Liver (tissue), 9 donors: ENCODE results near the gene SLC25A38. TPM values are rescaled to one million over a fixed set of nuclear protein-coding genes. Genes with fewer than 3 reads are reported as not detected.

Source experiments
- DNase-seq: peaks from one replicate; pipeline ENCODE4 v3.0.0-alpha.2; 2017; ENCODE audit warnings: low spot score
- H3K27ac ChIP-seq, 2 donors: one replicate each; pipeline ENCODE4 v1.7.0; 2013; ENCODE audit warnings: inconsistent platforms in 2 of 2, low read length in 2 of 2, control low read depth in 1 of 2, low read depth in 1 of 2, mild to moderate bottlenecking in 1 of 2
- H3K27me3 ChIP-seq, 4 donors: one replicate each; pipeline versions ENCODE4 v1.6.1 to v1.7.0; 2013; ENCODE audit warnings: low read length in 3 of 4, inconsistent platforms in 1 of 4, mild to moderate bottlenecking in 1 of 4, moderate library complexity in 1 of 4; ENCODE audit not compliant: control insufficient read depth in 4 of 4, insufficient read depth in 4 of 4
- H3K36me3 ChIP-seq, 4 donors: one replicate each; pipeline versions ENCODE4 v1.6.1 to v1.7.0; 2013; ENCODE audit warnings: low read length in 3 of 4, mild to moderate bottlenecking in 3 of 4, low read depth in 1 of 4, moderate library complexity in 1 of 4; ENCODE audit not compliant: control insufficient read depth in 4 of 4, insufficient read depth in 3 of 4
- H3K4me1 ChIP-seq, 4 donors: one replicate each; pipeline versions ENCODE4 v1.6.1 to v1.7.0; 2013; ENCODE audit warnings: low read length in 3 of 4, mild to moderate bottlenecking in 3 of 4, moderate library complexity in 1 of 4; ENCODE audit not compliant: control insufficient read depth in 4 of 4, insufficient read depth in 4 of 4
- H3K4me3 ChIP-seq, 3 donors: one replicate each; pipeline versions ENCODE4 v1.6.1 to v1.7.0; 2013; ENCODE audit warnings: low read length in 3 of 3, control low read depth in 1 of 3, low read depth in 1 of 3, mild to moderate bottlenecking in 1 of 3
- H3K9ac ChIP-seq, 2 donors: one replicate each; pipeline ENCODE4 v1.7.0; 2013; ENCODE audit warnings: low read length in 2 of 2, mild to moderate bottlenecking in 2 of 2, moderate library complexity in 2 of 2, control low read depth in 1 of 2, low read depth in 1 of 2
- H3K9me3 ChIP-seq, 4 donors: one replicate each; pipeline versions ENCODE4 v1.6.1 to v1.7.0; 2013; ENCODE audit warnings: low read length in 3 of 4; ENCODE audit not compliant: control insufficient read depth in 4 of 4
- CTCF ChIP-seq: fragments of 150-350 bp; IDR thresholded peaks from 2 replicates; pipeline ENCODE4 v1.5.1; 2017; ENCODE audit warnings: improper control_type of control experiment, low read depth, low read length; ENCODE audit not compliant: missing input control
- EGR1 ChIP-seq, 2 donors: IDR thresholded peaks; 2 replicates each; pipeline ENCODE4 v1.6.1; 2016 to 2018; ENCODE audit warnings: antibody characterized with exemption in 2 of 2, low read depth in 2 of 2
- FOXA2 ChIP-seq: IDR thresholded peaks from 2 replicates; pipeline ENCODE4 v1.6.1; 2016; ENCODE audit warnings: antibody characterized with exemption
- HNF4A ChIP-seq, 2 donors: conservative IDR thresholded peaks; 2 replicates each; pipeline ENCODE4 v1.6.1; 2016; ENCODE audit warnings: antibody characterized with exemption in 2 of 2, mild to moderate bottlenecking in 2 of 2
- HNF4G ChIP-seq: IDR thresholded peaks from 2 replicates; pipeline ENCODE4 v1.6.1; 2016; ENCODE audit warnings: antibody characterized with exemption
- JUND ChIP-seq, 2 donors: IDR thresholded peaks; 2 replicates each; pipeline ENCODE4 v1.6.1; 2016; ENCODE audit warnings: antibody characterized with exemption in 2 of 2
- NR2F2 ChIP-seq: IDR thresholded peaks from 2 replicates; pipeline ENCODE4 v1.6.1; 2016; ENCODE audit warnings: antibody characterized with exemption
- RAD21 ChIP-seq, 2 donors: IDR thresholded peaks; 2 replicates each; pipeline ENCODE4 v1.6.1; 2016; ENCODE audit warnings: antibody characterized with exemption in 2 of 2, mild to moderate bottlenecking in 2 of 2
- REST ChIP-seq: IDR thresholded peaks from 2 replicates; pipeline ENCODE4 v1.6.1; 2016; ENCODE audit warnings: antibody characterized with exemption, mild to moderate bottlenecking
- RXRA ChIP-seq, 2 donors: IDR thresholded peaks; 2 replicates each; pipeline ENCODE4 v1.6.1; 2017 to 2018; ENCODE audit warnings: antibody characterized with exemption in 2 of 2, mild to moderate bottlenecking in 1 of 2
- SP1 ChIP-seq: IDR thresholded peaks from 2 replicates; pipeline ENCODE4 v1.6.1; 2018; ENCODE audit warnings: antibody characterized with exemption, mild to moderate bottlenecking
- TAF1 ChIP-seq: conservative IDR thresholded peaks from 2 replicates; pipeline ENCODE4 v1.6.1; 2016; ENCODE audit warnings: antibody characterized with exemption, mild to moderate bottlenecking
- WGBS: extraction: QIAGEN DNeasy Blood & Tissue Kit; methylation state at CpG from one replicate; pipeline ENCODE4 v1.1.7; 2013; 5-methylcytosine and 5-hydroxymethylcytosine counted together
- polyA plus RNA-seq, 2 donors: library from polyadenylated mRNA; stranded (reverse) in 1 of 2; unstranded in 1 of 2; fragments of 200-250 nt in 1 of 2; fragments of >200 nt in 1 of 2; fragmentation: Nextera tagmentation in 1 of 2; extraction: Ambion mirVana in 1 of 2; gene quantifications; one replicate each; pipeline versions ENCODE4 v1.2.1 to v1.2.3, GENCODE V29; 2013 to 2015
- total RNA-seq, 2 donors: library from RNA; depleted of rRNA; stranded (reverse); fragments of >200 nt; gene quantifications; one replicate each; pipeline ENCODE4 v1.2.3, GENCODE V29; 2014
- TF ChIP-seq, protein P1 (sequence below): IDR thresholded peaks from 2 replicates; pipeline ENCODE4 v1.6.1; 2016; ENCODE audit warnings: antibody characterized with exemption
- donor health status: healthy.
- donor health status: healthy.
- donor health status: healthy.
- donor health status: healthy.
- donor health status: healthy.

The SLC25A38 gene
- total and polyA plus RNA-seq, 4 donors = 19.8 to 44.4 (median 24.3) TPM

DNA sequence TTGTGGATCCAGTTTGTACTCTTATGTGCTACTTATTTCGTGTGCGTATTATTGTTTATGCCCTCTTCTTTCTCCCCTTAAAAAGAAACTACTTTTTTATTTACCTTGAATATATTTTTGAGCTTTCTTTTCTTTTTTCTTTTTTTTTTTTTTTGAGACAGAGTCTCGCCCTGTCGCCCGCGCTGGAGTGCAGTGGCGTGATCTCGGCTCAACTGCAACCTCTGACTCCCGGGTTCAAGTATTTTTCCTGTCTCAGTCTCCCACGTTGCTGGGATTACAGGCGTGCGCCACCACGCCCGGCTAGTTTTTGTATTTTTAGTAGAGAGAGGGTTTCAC is 1.5 kb downstream of the SLC25A38 start:
- no peaks in the 10 kb centered on the region for H3K27me3 ChIP-seq
- H3K9ac ChIP-seq = peak overlapping the region in 1 of 2 donors; percentile 72
- peaks cover 9 to 35% (median 27%) of the 10 kb centered on the region in 4 donors for H3K4me1 ChIP-seq
- H3K9me3 ChIP-seq = no peaks in the 10 kb centered on the region
- no peak overlapping the region for H3K27ac ChIP-seq
- TF ChIP-seq JUND (IDR thresholded peaks at IDR 0.05) (no peak), RXRA (IDR thresholded peaks at IDR 0.05) (no peak), TAF1 (no peak), RAD21 (IDR thresholded peaks at IDR 0.05) (no peak), EGR1 (IDR thresholded peaks at IDR 0.05; ENCODE audit: low read depth in 2 of 2) (no peak), NR2F2 (no peak), CTCF (no peak), SP1 (no peak), REST (no peak), HNF4G (no peak), HNF4A (conservative IDR thresholded peaks at IDR 0.05) (no peak), FOXA2 (no peak)
- TF ChIP-seq, protein P1, sequence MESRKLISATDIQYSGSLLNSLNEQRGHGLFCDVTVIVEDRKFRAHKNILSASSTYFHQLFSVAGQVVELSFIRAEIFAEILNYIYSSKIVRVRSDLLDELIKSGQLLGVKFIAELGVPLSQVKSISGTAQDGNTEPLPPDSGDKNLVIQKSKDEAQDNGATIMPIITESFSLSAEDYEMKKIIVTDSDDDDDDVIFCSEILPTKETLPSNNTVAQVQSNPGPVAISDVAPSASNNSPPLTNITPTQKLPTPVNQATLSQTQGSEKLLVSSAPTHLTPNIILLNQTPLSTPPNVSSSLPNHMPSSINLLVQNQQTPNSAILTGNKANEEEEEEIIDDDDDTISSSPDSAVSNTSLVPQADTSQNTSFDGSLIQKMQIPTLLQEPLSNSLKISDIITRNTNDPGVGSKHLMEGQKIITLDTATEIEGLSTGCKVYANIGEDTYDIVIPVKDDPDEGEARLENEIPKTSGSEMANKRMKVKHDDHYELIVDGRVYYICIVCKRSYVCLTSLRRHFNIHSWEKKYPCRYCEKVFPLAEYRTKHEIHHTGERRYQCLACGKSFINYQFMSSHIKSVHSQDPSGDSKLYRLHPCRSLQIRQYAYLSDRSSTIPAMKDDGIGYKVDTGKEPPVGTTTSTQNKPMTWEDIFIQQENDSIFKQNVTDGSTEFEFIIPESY = no peak
- no peak for DNase-seq
- peaks cover 0 to 2% (median 0%) of the 10 kb centered on the region in 4 donors for H3K36me3 ChIP-seq
- WGBS = 52% methylated on average over 14 of the region's 14 CpGs
- peak overlapping the region; percentile 24 to 82 (median 78) for H3K4me3 ChIP-seq

GRCh38 chr3:39385456-39386090 is 2.4 kb downstream of the SLC25A38 start:
- DNase-seq = no peak
- Histone ChIP-seq H3K27ac (no peak overlapping the region), H3K27me3 (no peaks in the 10 kb centered on the region), H3K36me3 (peaks cover 0 to 7% (median 3%) of the 10 kb centered on the region in 4 donors), H3K4me1 (peaks cover 9 to 28% (median 21%) of the 10 kb centered on the region in 4 donors), H3K9ac (no peak overlapping the region), H3K9me3 (no peaks in the 10 kb centered on the region), H3K4me3 (peak overlapping the region in 1 of 3 donors; percentile 78)
- WGBS = 67% methylated on average over 9 of the region's 9 CpGs
- TF ChIP-seq CTCF = no peak
- TF ChIP-seq HNF4A (conservative IDR thresholded peaks at IDR 0.05) = peak; percentile 40 to 61
